AG04450 (cell line): ENCODE results near the gene SMTNL2. TPM values are rescaled to one million over a fixed set of nuclear protein-coding genes. Genes with fewer than 3 reads are reported as not detected.

Experiments
- CTCF ChIA-PET: fragments of 300-600, 350-600 bp; formaldehyde crosslinking; extraction: SDS; loops from one replicate; lab custom pipeline; 2022; ENCODE audit warnings: antibody characterized with exemption, inconsistent platforms; lab: Charles Lee
- POLR2A ChIA-PET: fragments of 350-600 bp; formaldehyde crosslinking; extraction: SDS; loops from one replicate; lab custom pipeline; 2021; ENCODE audit warnings: antibody characterized with exemption, inconsistent platforms; lab: Yijun Ruan, JAX
- DNase-seq: peaks from one replicate; pipeline ENCODE4 v3.0.0-alpha.2; 2011; ENCODE audit warnings: low read depth, low spot score
- H3K27ac ChIP-seq: one replicate; pipeline ENCODE4 v1.5.1; 2012; ENCODE audit warnings: low read depth, low read length, control low read depth
- H3K27me3 ChIP-seq: one replicate; pipeline ENCODE4 v1.6.0; 2012; ENCODE audit warnings: low read length; ENCODE audit not compliant: control insufficient read depth, insufficient read depth
- H3K4me3 ChIP-seq: 2 replicates; pipeline ENCODE4 v1.5.1; 2011; ENCODE audit warnings: mild to moderate bottlenecking, low read depth, low read length, control low read depth
- H3K9me3 ChIP-seq: 2 replicates; pipeline ENCODE4 v1.5.1; 2012; ENCODE audit warnings: low read length; ENCODE audit not compliant: control insufficient read depth, insufficient read depth
- polyA plus RNA-seq: library from polyadenylated mRNA; depleted of rRNA; stranded (reverse); fragments of >200 nt; gene quantifications from 2 replicates; pipeline ENCODE4 v1.2.3, GENCODE V29; 2011
- TF ChIP-seq, protein P1 (sequence below): IDR thresholded peaks from 2 replicates; pipeline ENCODE4 v1.5.1; 2011; ENCODE audit warnings: low read depth, low read length, control low read depth, inconsistent platforms

SMTNL2 gene
- polyA plus RNA-seq, 1 experiment = 0.04 TPM

DNA sequence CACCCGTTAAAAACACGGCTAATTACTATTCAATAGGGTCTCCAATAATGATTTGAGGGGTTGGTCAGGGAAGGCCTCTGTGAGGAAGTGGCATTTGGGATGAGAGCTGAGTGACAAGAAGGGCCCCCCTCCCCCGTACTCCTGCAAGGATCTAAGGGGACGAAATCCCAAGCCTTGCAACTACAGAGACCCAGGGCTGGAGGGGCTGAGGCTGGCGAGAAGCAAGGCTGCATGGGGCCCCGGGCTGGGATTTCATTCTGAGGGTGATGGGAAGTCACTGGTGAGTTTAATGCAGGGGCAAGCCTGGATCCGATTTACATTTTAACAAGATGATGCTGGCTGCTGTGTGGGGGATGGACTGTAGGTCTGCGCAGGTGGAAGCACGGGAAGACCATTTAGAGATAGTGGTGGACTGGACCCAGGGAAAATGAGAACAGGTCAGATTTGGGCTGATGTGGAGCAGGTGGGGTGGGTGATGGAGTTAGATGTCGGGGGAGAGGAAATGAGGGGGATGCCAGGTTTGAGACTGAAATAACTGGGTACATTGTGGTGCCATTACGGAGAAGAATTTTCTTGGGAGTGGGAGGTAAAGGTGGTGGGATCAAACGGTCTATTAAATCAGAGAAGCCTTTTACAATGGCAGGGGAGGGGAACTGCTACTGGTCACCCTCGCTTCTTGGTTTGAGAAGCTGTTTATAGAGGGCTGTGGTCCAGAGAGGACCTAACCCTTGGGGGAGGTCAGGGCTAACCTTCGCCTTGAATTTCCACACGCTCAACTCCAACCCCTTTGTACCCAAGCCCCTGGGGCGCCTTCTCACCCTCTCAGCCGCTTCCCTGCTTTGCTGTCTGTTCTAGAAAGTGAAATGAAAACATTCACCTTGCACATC is 28.2 kb upstream of the SMTNL2 start:
- Histone ChIP-seq H3K27me3 (no peaks in the 10 kb centered on the region), H3K4me3 (peak overlapping the region; percentile 97), H3K9me3 (peaks cover 4% of the 10 kb centered on the region; the same call in 1 of the 2 replicates), H3K27ac (no peak overlapping the region)
- ChIA-PET POLR2A (interaction anchor here (0.7 to 1.0 kb wide), 3 partner anchors 9 to 91 kb away, joined by 3 to 7 read pairs (median 3); no protein-coding TSS in a partner anchor), CTCF (interaction anchor here (0.6 to 3.1 kb wide), 5 partner anchors 9 to 294 kb away, joined by 3 to 21 read pairs (median 7); no protein-coding TSS in a partner anchor)
- no peak for DNase-seq
- TF ChIP-seq, protein P1, sequence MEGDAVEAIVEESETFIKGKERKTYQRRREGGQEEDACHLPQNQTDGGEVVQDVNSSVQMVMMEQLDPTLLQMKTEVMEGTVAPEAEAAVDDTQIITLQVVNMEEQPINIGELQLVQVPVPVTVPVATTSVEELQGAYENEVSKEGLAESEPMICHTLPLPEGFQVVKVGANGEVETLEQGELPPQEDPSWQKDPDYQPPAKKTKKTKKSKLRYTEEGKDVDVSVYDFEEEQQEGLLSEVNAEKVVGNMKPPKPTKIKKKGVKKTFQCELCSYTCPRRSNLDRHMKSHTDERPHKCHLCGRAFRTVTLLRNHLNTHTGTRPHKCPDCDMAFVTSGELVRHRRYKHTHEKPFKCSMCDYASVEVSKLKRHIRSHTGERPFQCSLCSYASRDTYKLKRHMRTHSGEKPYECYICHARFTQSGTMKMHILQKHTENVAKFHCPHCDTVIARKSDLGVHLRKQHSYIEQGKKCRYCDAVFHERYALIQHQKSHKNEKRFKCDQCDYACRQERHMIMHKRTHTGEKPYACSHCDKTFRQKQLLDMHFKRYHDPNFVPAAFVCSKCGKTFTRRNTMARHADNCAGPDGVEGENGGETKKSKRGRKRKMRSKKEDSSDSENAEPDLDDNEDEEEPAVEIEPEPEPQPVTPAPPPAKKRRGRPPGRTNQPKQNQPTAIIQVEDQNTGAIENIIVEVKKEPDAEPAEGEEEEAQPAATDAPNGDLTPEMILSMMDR = no peak

DNA sequence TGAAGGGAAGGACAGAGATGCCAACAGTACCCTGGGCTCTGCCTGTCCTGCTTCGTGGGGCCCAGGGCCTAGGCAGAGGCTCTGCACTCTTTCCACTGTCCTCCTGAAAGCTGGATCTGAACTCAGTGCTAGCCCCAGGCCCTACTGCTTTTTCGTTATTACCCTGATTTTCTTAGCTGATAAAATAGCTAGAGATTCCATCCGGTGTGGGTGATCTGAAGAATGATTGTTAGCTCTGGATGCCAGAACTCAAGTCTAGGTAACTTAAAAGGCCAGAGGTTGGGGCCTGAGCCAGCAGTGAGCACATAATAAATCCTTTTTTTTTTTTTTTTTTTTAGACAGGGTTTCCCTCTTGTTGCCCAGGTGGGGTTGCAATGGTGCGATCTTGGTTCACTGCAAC is 27.3 kb upstream of the SMTNL2 start:
- no peak for DNase-seq
- TF ChIP-seq, protein P1 = no peak
- ChIA-PET CTCF (interaction anchor here (0.6 to 3.1 kb wide), 4 partner anchors 8 to 293 kb away, joined by 3 to 21 read pairs (median 6); no protein-coding TSS in a partner anchor), POLR2A (interaction anchor here (0.7 kb wide), 1 partner anchor 90 kb away, joined by 7 read pairs; no protein-coding TSS in a partner anchor)
- H3K27me3 ChIP-seq = peaks cover under 1% of the 10 kb centered on the region
- no peak overlapping the region for H3K4me3 ChIP-seq
- peaks cover 4% of the 10 kb centered on the region; the same call in 1 of the 2 replicates for H3K9me3 ChIP-seq
- H3K27ac ChIP-seq = no peak overlapping the region

DNA sequence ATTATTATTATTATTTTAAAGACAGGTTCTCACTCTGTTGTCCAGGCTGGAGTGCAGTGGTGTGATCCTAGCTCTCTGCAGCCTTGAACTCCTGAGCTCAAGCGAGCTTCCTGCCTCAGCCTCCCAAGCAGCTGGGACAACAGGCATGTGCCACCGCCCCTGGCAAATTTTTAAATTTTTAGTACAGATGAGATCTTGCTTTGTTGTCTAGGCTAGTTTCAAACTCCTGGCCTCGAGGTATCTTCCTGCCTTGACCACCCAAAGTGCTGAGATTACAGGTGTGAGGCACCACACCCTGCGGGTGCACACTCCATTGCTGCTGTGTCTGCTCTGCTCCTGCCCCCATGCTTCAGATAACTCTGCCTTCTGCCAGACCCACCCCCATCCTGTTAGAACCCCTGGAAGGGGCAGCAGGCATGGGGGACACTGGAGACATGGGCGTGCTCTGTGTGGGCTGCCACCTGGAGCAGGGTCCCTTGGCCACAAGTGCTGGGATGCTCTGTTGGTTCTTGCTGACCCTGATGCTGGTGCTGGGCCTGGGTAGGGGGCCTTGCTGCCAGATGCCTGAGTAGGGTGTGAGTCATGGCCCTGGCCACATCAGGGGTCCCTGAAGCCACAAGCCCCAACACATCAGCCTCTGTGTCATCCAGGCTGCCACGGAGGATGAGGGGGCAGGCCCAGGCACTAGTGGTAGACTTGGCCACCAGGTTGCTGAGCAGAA is 26.5 kb upstream of the SMTNL2 start:
- no peak for DNase-seq
- POLR2A ChIA-PET = no interaction called here
- Histone ChIP-seq H3K4me3 (no peak overlapping the region), H3K9me3 (peaks cover 4% of the 10 kb centered on the region; the same call in 1 of the 2 replicates), H3K27me3 (peaks cover 9% of the 10 kb centered on the region), H3K27ac (no peak overlapping the region)
- TF ChIP-seq, protein P1 = no peak
- CTCF ChIA-PET = interaction anchor here (1.4 to 3.1 kb wide), 2 partner anchors 8 to 9 kb away, joined by 8 to 21 read pairs; no protein-coding TSS in a partner anchor

DNA sequence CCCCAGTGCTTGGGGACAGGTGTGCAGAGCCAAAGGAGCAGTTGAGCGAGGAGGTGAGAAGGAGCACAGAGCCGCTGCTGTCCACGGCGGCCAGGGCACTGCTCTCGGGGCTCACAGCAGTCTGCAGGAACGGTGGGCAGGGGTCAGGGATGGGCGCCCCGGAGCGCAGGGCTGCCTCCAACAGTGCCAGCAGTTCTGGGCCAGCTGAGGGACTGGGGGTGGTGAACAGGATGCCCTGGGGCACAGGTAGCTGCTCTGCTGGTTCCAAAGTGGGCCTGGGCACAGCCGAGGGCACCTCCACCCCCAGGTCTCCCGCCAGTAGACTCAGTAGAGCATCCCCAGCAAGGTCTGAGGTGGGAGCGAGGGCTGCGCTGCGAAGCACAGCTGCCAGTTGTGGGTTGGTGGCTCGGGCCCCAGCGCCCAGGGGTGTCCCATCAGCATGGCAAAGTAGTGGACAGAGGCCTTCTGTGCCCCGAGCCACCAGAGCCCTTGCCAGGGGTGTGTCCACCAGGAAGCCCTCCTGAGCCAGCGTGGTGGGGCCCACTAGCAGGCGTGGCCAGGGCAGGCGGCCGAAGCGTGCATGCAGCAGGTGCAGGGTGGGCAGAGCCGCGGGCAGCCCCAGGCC is 25.9 kb upstream of the SMTNL2 start:
- Histone ChIP-seq H3K9me3 (peaks cover 4% of the 10 kb centered on the region; the same call in 1 of the 2 replicates), H3K27me3 (peaks cover 14% of the 10 kb centered on the region), H3K4me3 (no peak overlapping the region), H3K27ac (no peak overlapping the region)
- TF ChIP-seq, protein P1 = no peak
- no peak for DNase-seq
- CTCF ChIA-PET = no interaction called here
- POLR2A ChIA-PET = no interaction called here
